Stimulated activated CD4-positive, alpha-beta T cell treated with anti-CD3 and anti-CD28 coated beads, Interleukin-15, amount 100 ng/mL, for 48 hours (primary cell): ENCODE data around the gene IKZF4.
"Not testable (repeated sequence)": the region's sequence is repeated elsewhere in the genome, so short reads cannot be mapped to it uniquely, and the experiment has no call there.

ENCODE experiments used
- DNase-seq, 2 donors: peaks; one replicate each; pipeline ENCODE4 v3.0.0-alpha.2; 2020; ENCODE audit warnings: low read depth in 2 of 2

The IKZF4 gene

DNA sequence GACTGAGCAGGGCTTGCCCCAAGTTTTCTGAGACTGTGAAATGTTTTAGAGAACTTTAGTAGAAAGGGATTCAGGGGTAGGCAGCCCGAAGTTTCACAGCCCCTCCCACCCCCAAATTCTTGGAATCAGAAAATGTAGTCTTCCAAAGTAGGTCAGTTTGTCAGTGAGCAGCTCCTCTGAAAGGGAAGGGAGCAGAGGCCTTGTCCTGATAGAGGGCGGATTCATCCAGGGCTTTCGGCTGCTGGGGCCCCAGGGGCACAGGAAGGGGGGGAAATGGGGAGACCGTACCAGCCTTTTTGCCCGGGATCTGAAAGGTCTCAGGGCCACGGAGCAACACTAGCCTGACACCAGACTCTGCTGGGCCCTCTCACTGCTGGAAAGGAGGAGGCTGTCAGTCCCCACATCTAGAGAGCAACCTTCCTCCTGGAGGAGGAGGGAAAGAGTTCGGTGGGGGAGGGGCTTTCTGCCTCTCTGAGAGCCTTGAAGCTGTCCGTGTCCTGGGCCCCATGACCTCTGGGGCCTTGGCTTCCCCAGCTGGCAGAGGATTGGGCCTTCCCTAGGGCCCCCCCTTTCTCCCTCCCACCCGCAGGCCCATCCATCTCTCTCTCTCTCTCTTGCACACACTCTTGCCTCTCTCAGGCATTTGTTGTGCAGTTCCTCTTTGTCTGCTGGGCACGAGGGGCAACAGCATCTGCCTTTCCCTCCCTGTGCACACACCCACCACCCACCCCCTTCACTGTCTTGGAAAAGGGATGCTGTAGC is at the start of gene IKZF4:
TSS of gene IKZF4 (plus strand) at position 621 of the 762 bp plus-strand sequence. CDS start 451 bp downstream, outside the sequence.
- DNase-seq = no peak

DNA sequence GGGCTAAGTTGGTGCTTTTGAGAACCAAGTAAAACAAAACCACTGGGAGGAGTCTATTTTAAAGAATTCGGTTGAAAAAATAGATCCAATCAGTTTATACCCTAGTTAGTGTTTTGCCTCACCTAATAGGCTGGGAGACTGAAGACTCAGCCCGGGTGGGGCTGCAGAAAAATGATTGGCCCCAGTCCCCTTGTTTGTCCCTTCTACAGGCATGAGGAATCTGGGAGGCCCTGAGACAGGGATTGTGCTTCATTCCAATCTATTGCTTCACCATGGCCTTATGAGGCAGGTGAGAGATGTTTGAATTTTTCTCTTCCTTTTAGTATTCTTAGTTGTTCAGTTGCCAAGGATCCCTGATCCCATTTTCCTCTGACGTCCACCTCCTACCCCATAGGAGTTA is 48.8 kb upstream of the IKZF4 start:
- no peak for DNase-seq

DNA sequence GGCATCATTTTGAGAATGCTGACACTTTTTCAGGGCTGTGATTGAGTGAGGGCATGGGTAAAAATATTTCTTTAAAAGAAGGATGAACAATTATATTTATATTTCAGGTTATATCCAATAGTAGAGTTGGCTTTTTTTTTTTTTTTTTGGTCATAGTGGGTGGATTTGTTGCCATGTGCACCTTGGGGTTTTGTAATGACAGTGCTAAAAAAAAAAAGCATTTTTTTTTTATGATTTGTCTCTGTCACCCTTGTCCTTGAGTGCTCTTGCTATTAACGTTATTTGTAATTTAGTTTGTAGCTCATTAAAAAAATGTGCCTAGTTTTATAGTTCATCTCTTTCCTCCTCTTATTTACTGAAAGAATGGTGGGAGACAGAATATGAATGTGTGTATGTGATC is 48.4 kb upstream of the IKZF4 start:
- no peak for DNase-seq

DNA sequence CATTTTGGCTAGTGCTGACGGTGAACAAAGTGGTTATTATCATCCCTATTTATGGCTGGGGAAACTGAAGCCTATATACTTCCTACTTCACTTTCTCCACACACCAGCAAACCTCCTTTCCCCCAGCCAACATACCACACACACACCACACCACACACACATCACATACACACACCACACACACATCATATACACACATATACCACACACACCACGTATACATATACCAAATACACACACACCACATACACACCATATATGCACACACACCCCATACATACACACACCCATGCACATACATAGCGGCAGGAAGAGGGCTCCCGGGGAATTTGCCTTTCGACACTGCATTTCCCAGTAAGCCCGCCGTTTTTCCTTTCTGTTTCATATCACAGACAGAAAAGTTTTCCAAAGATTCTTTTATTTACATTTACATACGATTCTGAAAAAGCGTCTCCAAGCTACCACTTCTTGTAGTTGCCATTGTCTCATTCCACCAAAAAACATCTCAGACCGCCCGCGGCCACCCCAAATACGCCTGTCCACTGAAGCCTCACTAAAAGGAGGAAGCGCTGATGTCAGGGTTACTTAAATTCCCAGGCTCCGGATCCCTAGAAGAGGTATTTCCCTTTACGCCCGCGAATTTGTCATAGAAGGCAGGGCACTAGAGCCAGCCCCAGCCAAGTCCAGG is 47.8 kb upstream of the IKZF4 start:
- DNase-seq = no peak

DNA sequence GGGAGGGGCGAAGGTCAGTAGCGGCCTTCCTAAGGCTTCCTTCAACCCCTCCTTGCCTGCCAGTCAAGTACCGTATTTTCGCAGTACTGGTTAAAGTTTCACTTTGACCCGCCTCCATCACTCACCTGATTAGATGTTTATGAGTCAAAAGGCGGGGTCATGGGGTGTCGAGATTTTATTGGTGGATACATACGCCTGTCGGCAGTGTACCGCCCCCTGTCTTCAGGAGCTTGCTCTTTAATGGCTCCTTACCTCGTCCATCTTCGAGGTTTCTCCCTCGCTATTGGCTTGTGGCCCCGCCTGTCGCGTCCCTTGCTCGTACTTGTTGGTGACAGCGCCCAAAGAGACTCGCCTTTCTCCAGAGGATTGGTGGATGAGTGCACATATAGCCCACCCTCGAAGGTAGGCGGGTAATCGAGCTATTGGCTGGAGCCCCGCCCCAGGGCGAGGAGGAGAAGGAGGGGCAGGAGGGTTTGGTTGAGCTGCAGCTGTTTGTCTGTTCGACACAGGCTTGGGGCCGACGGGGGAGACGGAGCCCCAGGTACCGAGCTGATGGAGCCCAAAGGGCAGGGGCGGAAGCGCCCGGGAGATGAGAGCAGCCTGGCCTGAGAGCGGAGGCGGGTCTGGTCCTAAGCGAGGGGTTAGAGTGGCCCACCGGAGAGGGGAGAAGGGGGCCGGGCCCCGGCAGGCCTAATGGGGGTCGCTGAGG is 47.1 kb upstream of the IKZF4 start, which contains the start of gene RAB5B:
TSS of gene RAB5B (plus strand) at position 480 of the 709 bp plus-strand sequence. CDS start 12,883 bp downstream, outside the sequence.
- peak; percentile 97 to 99 for DNase-seq

DNA sequence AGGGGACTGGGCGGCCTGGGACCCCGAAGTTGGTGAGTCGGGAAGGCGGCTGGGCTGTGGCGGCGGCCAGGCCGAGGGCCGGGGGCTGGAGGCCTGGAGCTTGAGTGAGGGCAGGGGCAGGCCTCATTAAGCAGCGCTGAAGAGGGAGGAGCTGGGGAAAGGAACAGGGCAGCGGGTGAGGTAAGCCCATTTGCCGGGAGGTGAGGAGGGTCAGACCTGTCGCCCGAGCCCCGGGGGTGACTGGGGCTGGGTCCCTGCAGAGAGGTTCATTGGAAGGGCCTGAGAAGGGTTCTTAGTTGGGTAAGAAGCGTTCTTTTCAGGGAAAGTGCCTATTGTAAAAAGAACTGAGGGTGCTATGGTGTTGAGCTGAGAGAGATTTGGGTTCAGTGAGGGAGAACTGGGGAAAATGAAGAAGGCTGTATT is 46.5 kb upstream of the IKZF4 start:
- peak in 1 of 2 donors; percentile 27 for DNase-seq

DNA sequence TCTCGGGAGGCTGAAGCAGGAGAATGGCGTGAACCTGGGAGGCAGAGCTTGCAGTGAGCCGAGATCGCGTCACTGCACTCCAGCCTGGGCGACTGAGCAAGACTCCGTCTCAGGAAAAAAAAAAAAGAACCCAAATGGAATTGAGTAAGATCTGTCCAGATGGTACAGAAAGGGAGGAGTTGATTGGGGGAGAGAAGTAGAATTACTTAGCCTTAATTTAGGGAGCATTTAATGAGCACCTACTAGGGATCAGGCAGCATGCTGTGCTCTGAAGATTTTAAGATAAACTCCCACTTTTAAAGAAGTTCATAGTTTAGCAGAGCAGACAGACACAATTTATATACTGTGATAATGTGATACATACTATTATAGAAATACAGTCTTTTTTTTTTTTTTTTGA is 42.5 kb upstream of the IKZF4 start:
- DNase-seq = no peak

DNA sequence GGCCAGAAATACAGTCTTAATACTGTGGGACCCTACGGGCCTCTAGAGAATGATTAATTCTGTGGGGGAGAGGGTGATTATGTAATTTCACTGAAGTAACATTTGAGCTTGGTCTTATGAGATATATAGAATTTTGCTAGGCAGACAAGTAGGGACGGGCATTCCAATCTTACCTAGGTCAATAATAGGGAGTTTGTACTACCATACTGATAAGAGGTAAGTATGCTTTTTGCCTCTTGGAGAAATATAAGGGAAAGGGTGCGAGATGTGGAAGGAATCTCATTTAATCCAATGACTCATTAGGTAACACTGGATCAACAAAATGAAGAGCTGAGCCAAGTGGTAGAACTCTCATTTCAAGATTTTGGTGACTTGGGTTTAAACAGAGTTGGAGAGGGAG is 41.8 kb upstream of the IKZF4 start:
- DNase-seq = no peak

DNA sequence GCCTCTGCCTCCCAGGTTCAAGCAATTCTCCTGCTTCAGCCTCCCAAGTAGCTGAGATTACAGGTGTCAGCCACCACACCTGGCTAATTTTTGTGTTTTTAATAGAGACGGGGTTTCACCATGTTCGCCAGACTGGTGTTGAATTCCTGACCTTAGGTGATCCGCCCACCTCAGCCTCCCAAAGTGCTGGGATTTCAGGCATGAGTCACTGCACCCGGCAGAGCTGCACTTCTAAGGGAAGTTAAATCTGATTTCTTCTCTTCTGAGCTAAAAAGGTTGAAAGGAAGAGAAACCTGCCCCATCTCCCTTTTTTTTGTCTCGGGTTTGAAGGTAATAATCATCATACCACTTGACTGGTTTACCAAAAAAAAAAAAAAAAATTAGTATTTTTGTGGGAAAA is 39.0 kb upstream of the IKZF4 start:
- DNase-seq = not testable (repeated sequence)

DNA sequence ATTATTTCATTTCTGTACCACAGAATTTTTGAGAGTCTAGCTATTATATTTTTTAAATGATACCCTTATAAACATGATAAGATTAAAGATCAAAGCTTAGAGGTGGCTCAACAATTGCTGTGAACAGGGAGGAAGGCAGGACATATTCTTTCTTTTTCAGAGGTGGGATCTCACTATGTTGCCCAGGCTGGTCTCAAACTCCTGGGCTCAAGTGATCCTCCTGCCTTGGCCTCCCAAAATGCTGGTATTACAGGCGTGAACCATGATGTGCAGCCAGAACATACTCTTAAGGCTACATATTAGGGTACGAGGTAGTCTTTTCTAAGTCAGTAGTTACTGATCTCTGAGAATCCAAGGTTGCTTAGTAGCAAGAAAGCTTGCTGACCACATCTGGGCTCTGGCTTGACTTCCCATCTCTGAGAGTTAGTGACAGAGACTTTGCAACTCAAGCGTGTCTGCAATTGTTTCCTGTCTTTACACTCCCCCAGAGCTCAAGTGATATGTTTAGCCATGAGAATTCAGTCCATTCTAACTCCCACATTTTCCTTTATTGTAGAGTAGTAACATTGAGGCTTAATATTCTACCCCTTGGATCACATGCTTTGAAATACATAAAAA is 38.4 kb upstream of the IKZF4 start:
- DNase-seq = no peak

DNA sequence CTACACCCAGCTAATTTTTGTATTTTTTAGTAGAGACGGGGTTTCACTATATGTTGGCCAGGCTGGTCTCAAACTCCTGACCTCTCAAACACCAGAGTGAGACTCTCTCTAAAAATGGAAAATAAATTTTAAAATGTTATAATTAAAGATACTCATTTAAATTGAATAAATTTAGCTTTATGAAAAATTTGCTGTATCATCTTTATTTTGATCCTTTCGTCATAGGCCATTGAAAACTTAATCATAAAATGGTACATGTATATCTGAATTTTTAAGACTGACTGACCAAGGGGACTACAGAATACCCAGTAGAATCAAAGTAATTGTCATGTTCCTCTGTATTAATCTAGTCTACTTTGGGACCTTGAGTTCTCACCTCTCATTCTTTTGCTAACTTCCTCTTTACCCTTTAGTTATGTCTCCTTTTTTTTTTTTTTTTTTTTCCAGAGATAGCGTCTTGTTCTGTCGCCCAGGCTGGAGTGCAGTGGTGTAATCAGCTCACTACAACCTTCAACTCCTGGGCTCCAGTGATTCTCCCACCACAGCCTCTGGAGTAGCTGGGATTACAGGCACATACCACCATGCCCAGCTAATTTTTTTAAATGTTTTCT is 37.5 kb upstream of the IKZF4 start:
- DNase-seq = no peak

DNA sequence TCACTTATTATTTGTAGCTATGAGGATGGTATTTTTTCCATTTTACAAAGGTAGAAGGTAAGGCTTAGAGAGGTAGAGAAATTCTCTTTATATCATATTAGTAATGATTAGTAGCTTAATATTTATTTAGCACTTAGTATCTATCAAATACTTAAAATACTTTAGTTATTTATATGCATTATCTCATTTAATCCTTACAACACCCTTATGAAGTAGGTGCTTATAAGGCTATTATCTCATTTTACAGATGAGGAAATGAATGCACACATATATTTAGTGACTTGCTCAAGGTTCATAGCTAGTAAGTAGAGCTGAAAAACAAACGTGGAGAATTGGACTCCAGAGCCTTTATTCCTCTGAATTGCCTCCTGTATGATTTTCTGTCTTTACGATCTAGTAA is 36.0 kb upstream of the IKZF4 start:
- DNase-seq = no peak

DNA sequence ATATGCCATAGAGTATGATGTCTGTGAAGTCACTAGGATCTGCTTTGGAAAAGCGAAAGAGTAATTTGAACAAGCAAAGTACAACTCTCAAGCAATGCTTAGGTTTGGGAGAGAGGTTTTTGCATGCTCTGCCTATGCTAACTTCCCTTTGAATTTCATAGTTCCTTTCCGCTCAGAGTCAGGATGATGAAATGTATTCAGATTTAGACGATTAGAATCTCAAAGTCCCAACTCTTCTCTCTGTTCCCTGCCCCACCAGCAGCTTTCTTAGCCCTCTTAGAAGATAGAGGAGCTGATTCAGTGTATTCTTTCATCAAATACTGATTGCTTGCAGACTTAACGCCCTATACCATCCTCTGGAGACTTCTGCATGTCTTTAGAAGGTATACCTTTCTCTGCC is 35.5 kb upstream of the IKZF4 start:
- no peak for DNase-seq

DNA sequence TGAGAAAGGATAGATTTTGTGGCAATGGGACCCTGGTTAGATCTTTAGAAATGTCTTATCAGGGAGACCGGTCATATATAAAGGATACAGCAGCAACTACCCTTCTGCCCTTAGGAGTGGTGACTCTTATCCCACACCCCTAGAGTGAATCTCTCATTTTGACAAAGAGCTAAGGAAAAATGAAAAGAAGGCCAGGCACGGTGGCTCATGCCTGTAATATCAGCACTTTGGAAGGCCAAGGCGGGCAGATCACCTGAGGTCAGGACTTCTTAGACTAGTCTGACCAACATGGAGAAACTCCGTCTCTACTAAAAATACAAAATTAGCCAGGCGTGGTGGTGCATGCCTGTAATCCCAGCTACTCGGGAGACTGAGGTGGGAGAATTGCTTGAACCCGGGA is 34.9 kb upstream of the IKZF4 start:
- DNase-seq = not testable (repeated sequence)

DNA sequence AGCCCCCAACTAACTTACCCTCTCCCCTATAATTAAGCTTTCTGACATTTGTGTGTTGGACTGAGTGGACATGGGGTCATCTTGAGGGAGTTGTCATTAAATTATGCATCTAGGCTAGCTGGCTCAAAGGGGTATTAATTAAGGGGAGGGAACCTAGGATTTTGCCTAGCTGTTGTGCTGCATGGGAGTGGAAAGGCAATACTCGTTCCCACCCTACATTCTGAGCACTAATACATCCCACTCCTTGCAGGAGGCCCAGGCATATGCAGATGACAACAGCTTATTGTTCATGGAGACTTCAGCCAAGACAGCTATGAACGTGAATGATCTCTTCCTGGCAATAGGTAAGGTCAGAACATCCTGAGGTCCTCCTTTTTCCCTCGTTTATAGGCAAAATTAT is 29.7 kb upstream of the IKZF4 start:
- DNase-seq = no peak

DNA sequence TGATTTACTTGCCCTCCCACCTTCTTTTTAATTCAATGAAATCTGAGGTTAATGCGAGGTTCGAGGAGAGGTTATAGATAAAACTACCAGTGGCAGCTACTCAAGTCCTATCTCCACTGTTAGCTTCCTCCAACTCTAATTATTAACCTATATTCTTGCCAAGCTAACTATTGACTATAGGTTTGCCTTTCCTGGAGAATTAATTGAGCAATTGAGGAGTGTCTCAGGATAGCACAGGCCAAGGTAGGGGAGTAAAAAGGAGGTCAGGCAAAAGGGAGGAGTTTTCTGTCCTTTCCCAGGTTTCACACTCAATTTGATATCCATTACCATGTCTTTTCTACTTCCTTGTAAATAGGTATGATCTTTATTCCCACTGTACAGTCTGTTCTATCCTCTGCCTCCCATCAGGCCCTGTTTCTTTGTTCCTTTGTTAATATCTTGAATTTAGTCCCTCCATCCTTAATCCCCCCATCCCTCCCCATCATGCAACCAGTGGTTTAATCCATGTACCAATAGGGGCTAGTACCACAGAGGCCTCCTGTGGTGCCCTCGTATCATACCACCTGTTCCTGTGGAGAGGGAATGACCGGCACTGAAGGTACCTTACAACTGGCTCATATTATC is 27.5 kb upstream of the IKZF4 start:
- DNase-seq = no peak

DNA sequence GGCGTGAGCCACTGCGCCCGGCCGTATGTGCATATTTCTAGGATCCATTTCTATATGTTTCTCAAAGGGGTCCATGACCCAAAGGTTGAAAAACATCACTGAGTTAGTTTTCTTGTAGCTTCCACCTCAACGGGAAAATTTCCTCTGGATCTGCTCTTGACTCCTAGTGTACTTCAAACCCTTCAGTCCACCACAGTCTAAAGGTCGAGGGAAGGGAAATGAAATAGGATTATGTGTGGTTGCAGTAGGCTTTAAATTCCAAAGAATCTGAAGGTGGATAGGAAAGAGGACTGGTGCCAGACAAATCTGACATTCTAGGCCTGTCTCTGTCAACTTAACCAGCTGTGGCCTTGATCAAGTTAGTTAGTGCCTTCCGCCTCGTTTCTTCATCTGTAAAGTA is 25.5 kb upstream of the IKZF4 start:
- no peak for DNase-seq

DNA sequence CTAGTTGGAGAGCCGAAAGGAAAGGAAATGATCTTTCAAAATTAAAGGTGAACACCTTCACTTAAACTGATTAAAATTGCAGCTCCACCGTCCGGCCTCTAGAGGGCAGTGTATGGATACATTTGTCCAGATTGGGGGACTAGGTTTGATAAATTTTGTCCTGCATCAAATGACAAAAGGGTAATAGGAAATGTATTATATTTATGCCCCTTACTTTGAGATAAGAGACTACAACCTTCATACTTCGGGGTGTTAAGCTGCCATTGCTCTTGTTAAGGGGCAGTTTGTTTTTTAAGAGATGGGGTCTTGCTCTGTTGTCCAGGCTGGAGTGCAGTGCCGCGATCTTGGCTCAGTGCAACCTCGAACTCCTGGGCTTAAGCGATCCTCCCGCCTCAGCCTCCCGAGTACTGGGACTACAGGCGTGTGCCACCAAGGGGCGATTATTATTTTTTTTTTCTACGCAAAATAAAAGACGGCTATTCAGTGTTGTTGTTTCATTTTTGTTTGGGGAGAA is 24.6 kb upstream of the IKZF4 start:
- DNase-seq = peak; percentile 41 to 53

DNA sequence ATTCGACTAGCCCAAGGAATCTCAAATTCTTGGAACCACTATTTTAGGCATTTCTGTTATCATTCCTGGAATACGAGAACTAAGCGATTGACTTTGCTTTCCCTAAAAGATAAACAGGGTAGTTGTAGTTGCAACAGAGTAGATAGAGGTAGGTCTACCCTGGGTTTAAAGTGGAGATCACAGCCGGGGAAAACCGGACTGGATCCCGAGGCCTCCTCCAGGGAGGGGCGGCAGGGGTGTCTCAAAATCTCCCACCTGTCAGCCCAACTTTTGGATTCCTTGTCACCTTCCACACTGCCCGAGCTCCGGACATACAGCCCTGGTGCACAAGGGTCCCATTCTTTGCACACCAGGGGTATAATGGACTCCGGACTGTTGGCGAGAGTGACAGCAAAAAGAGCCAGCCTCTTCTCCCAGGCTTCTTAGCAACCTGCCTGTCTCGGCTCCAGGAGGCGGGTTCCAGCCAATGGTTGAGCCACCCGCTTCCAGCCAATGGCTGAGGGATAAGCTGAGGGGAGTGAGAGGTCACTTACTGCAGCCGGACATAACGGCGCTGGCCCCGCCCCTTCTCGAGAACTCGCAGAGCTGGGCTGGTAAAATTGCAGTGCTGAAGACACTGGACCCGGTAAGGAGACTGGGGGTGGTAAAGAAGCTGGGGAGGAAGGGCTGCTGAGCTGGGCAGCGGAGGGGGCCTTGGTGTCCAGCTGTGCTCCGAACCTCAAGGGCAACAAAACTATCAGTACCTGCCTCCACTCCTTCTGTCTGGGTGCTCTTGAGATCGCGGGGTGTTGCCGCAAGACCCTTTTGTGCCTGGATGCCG is 23.9 kb upstream of the IKZF4 start, which contains the start of gene SUOX:
TSS of gene SUOX (plus strand) at position 562 of the 820 bp plus-strand sequence. CDS start 4,946 bp downstream, outside the sequence.
- DNase-seq = peak in 1 of 2 donors; percentile 22

DNA sequence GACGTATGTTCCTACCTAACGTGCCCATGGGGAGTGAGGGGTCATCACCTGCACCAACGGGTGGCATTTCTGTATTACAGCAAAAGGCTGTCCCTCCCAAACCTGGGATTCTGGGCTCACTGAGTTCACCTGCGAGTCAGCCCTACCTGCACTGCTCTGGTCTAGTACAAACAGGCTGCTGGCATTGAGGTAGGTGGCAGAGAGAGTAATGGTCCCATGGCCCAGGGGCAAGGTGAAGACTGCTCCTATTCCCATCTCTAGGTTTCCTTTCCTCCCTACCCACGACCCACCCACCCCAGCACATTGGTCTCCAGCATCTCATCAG is 23.3 kb upstream of the IKZF4 start:
- no peak for DNase-seq
